SH-SY5Y (cell line): ENCODE results near the gene KLF11.

ENCODE experiments used
- GATA2 ChIP-seq: IDR thresholded peaks from 2 replicates; pipeline ENCODE4 v1.6.1; 2011; ENCODE audit warnings: mild to moderate bottlenecking, low read depth, low read length
- GATA3 ChIP-seq: IDR thresholded peaks from 2 replicates; pipeline ENCODE4 v1.6.1; 2011; ENCODE audit warnings: low read depth, mild to moderate bottlenecking, low read length, moderate library complexity

DNA sequence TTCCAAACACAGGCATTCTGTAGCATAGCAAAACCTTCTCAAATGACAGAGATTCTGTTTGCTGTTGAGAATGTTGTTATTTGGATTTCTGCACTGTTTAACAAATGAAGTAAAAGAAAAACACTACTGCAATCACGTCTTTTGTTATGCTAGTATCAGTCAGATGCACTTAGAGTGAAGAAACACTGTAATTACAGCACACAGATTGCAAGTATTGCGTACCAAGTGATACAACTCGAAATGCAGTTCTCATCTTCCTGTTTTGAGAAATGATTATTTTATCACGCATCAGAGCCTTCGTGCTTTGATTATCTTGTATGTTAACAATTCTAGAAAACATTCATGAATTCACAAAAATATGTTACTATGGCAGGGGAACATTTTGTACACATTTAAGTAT, 41.8 kb upstream of the KLF11 start:
- TF ChIP-seq GATA2 (no peak), GATA3 (no peak)
